GM18498 (cell line): ENCODE results near the gene BTNL8.
A peak's percentile ranks its signal among the peaks of the same experiment; 100 is the strongest.

Source experiments
- ATAC-seq: cut with Tn5 transposase; IDR thresholded peaks from one replicate; pipeline ENCODE4 v1.9.1; 2021; ENCODE audit warnings: mild to moderate bottlenecking, moderate library complexity; ENCODE audit not compliant: unreplicated experiment

The BTNL8 gene

GRCh38 chr5:180898621-180899246 is at the start of gene BTNL8:
TSS of gene BTNL8 (plus strand) at chr5:180899159. CDS start at chr5:180899311, 152 bp downstream.
- no peak for ATAC-seq

- ATAC-seq, result no peak
Measured at GRCh38 chr5:180849827-180850226, 49.1 kb upstream of the BTNL8 start.

- ATAC-seq, result no peak
Measured at GRCh38 chr5:180850434-180851078, 48.4 kb upstream of the BTNL8 start.

GRCh38 chr5:180852495-180852894 is 46.5 kb upstream of the BTNL8 start:
- no peak for ATAC-seq

- ATAC-seq, result no peak
Measured at GRCh38 chr5:180853121-180853847, 45.7 kb upstream of the BTNL8 start.

GRCh38 chr5:180853848-180854176 is 45.1 kb upstream of the BTNL8 start:
- no peak for ATAC-seq

- no peak for ATAC-seq
Measured at GRCh38 chr5:180858586-180858985, 40.4 kb upstream of the BTNL8 start.

GRCh38 chr5:180860273-180860886 is 38.6 kb upstream of the BTNL8 start:
- peak; percentile 57 for ATAC-seq

- peak; percentile 89 for ATAC-seq
Measured at GRCh38 chr5:180860887-180861822, 37.8 kb upstream of the BTNL8 start, which contains the start of gene ZFP62. TSS of gene ZFP62 (minus strand) at chr5:180861276. CDS start at chr5:180861219, 57 bp downstream.

- ATAC-seq, result no peak
Measured at GRCh38 chr5:180862645-180863044, 36.3 kb upstream of the BTNL8 start.

- ATAC-seq, result no peak
Measured at GRCh38 chr5:180865981-180866695, 32.8 kb upstream of the BTNL8 start.

GRCh38 chr5:180866985-180867384 is 32.0 kb upstream of the BTNL8 start:
- ATAC-seq, result no peak

GRCh38 chr5:180868960-180869359 is 30.0 kb upstream of the BTNL8 start:
- ATAC-seq, result no peak

- ATAC-seq, result no peak
Measured at GRCh38 chr5:180869587-180869986, 29.4 kb upstream of the BTNL8 start.

GRCh38 chr5:180870276-180871068 is 28.5 kb upstream of the BTNL8 start:
- no peak for ATAC-seq

- ATAC-seq, result no peak
Measured at GRCh38 chr5:180872419-180872818, 26.5 kb upstream of the BTNL8 start.

GRCh38 chr5:180873615-180874520 is 25.1 kb upstream of the BTNL8 start:
- no peak for ATAC-seq
